Measurements from ENCODE around the gene PLCD3. TPM values are rescaled to one million over a fixed set of nuclear protein-coding genes. Genes with fewer than 3 reads are reported as not detected.

Gene PLCD3
- total and polyA plus RNA-seq, 2 of the 13 experiments (the other 11 are each of a cell fraction or from before 2014, with no cell fraction given), result 11.3 to 39.1 TPM

DNA sequence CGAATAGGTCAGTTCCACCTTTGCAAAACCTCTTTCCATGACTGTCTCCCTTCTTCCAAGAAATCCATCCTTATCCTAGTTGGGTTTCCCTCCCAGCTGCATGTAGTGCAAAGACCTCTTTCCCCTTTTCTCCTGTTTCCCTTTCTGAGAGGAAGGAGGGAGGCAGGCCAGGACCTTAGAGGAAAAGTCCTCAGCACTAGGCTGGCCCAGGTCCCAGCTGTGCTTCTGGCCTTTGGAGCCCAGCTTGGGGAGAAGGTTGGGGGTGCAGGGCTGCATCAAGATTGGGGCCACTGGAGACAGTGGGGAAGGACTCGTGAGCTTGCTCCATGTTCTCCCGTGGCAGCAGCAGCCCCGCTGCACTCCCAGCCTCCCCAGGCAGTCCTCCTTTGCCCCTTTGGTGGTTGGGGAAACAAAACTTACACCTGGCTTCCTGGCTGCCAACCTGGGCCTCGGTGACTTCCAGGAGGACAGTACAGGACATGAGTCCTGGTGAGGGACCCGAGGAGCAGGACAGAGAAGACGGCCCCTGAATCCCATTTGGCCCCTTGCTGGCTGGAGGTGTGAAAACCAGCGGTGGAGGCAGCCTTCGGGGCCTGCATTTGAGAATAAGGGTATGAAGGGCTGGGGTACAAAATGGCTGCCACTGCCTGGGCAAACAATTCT lies 29.8 kb upstream of the PLCD3 start (continued):
- TF ChIP-seq ARID2 (CRISPR knock-in tag; IDR thresholded peaks at IDR 0.05; ENCODE audit: borderline replicate concordance), result no peak
- no peak for TF ChIP-seq SIN3A (IDR thresholded peaks at IDR 0.05; ENCODE audit: borderline replicate concordance, low read depth, low read length)
- no peak for TF ChIP-seq ZNF547 (CRISPR knock-in tag; IDR thresholded peaks at IDR 0.05)
- TF ChIP-seq SIX4 (CRISPR knock-in tag; IDR thresholded peaks at IDR 0.05), result no peak
- TF ChIP-seq ZNF850 (CRISPR knock-in tag; conservative IDR thresholded peaks at IDR 0.05), result no peak
- TF ChIP-seq, protein P1, sequence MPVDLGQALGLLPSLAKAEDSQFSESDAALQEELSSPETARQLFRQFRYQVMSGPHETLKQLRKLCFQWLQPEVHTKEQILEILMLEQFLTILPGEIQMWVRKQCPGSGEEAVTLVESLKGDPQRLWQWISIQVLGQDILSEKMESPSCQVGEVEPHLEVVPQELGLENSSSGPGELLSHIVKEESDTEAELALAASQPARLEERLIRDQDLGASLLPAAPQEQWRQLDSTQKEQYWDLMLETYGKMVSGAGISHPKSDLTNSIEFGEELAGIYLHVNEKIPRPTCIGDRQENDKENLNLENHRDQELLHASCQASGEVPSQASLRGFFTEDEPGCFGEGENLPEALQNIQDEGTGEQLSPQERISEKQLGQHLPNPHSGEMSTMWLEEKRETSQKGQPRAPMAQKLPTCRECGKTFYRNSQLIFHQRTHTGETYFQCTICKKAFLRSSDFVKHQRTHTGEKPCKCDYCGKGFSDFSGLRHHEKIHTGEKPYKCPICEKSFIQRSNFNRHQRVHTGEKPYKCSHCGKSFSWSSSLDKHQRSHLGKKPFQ (CRISPR knock-in tag; IDR thresholded peaks at IDR 0.05; ENCODE audit: insufficient replicate concordance), result no peak
- TF ChIP-seq, protein P2, sequence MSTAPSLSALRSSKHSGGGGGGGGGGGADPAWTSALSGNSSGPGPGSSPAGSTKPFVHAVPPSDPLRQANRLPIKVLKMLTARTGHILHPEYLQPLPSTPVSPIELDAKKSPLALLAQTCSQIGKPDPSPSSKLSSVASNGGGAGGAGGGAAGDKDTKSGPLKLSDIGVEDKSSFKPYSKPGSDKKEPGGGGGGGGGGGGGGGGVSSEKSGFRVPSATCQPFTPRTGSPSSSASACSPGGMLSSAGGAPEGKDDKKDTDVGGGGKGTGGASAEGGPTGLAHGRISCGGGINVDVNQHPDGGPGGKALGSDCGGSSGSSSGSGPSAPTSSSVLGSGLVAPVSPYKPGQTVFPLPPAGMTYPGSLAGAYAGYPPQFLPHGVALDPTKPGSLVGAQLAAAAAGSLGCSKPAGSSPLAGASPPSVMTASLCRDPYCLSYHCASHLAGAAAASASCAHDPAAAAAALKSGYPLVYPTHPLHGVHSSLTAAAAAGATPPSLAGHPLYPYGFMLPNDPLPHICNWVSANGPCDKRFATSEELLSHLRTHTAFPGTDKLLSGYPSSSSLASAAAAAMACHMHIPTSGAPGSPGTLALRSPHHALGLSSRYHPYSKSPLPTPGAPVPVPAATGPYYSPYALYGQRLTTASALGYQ (CRISPR knock-in tag; IDR thresholded peaks at IDR 0.05), result 0 out of 2 replicates have a peak, but pooled peaks have one; percentile 23
- no peak for TF ChIP-seq ZNF12 (CRISPR knock-in tag; IDR thresholded peaks at IDR 0.05)
- TF ChIP-seq MATR3 (CRISPR knock-in tag; IDR thresholded peaks at IDR 0.05), result no peak
- no peak for TF ChIP-seq CENPX (CRISPR knock-in tag; IDR thresholded peaks at IDR 0.05)
- no peak for TF ChIP-seq GABPA (IDR thresholded peaks at IDR 0.05; ENCODE audit: low read depth, low read length)
- no peak for TF ChIP-seq GABPA (CRISPR knock-in tag; IDR thresholded peaks at IDR 0.05; ENCODE audit: low read depth)
- no peak for TF ChIP-seq TAF15 (IDR thresholded peaks at IDR 0.05; ENCODE audit: low read depth, low read length, poor library complexity, severe bottlenecking)
- TF ChIP-seq ZFAT (CRISPR knock-in tag; conservative IDR thresholded peaks at IDR 0.05), result no peak
- TF ChIP-seq SMAD3 (CRISPR knock-in tag; IDR thresholded peaks at IDR 0.05), result no peak; the same call in none of the 2 replicates
- TF ChIP-seq ZC3H4 (CRISPR knock-in tag; IDR thresholded peaks at IDR 0.05; ENCODE audit: borderline replicate concordance), result peak; percentile 90; the same call in 1 of the 2 replicates
- no peak for TF ChIP-seq CREM (IDR thresholded peaks at IDR 0.05)
- TF ChIP-seq CREM (CRISPR knock-in tag; IDR thresholded peaks at IDR 0.05), result no peak
- TF ChIP-seq ZNF678 (CRISPR knock-in tag; IDR thresholded peaks at IDR 0.05), result 0 out of 2 replicates have a peak, but pooled peaks have one; percentile 61
- no peak for TF ChIP-seq DNMT3B (CRISPR knock-in tag; conservative IDR thresholded peaks at IDR 0.05)
- TF ChIP-seq THAP11 (CRISPR knock-in tag; IDR thresholded peaks at IDR 0.05), result no peak
- peak; percentile 96 for TF ChIP-seq CC2D1A (CRISPR knock-in tag; IDR thresholded peaks at IDR 0.05)
- TF ChIP-seq ZNF431 (CRISPR knock-in tag; IDR thresholded peaks at IDR 0.05; ENCODE audit: borderline replicate concordance, low read depth), result 0 out of 2 replicates have a peak, but pooled peaks have one; percentile 26
- TF ChIP-seq, protein P3, sequence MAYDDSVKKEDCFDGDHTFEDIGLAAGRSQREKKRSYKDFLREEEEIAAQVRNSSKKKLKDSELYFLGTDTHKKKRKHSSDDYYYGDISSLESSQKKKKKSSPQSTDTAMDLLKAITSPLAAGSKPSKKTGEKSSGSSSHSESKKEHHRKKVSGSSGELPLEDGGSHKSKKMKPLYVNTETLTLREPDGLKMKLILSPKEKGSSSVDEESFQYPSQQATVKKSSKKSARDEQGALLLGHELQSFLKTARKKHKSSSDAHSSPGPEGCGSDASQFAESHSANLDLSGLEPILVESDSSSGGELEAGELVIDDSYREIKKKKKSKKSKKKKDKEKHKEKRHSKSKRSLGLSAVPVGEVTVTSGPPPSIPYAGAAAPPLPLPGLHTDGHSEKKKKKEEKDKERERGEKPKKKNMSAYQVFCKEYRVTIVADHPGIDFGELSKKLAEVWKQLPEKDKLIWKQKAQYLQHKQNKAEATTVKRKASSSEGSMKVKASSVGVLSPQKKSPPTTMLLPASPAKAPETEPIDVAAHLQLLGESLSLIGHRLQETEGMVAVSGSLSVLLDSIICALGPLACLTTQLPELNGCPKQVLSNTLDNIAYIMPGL (CRISPR knock-in tag; IDR thresholded peaks at IDR 0.05; ENCODE audit: borderline replicate concordance in 1 of 2, low read depth in 1 of 2), result no peak
- TF ChIP-seq CHD4 (IDR thresholded peaks at IDR 0.05; ENCODE audit: borderline replicate concordance, low read length), result no peak
- no peak; the same call in 1 of the 2 replicates for TF ChIP-seq SOX5 (CRISPR knock-in tag; IDR thresholded peaks at IDR 0.05; ENCODE audit: borderline replicate concordance)
